Activated T-cell treated with anti-CD3 and anti-CD28 coated beads, Interleukin-2, amount 50 U/mL, for 1 hour (primary cell): Measurements from ENCODE around the gene KDF1.
"Not testable (repeated sequence)": the region's sequence is repeated elsewhere in the genome, so short reads cannot be mapped to it uniquely, and the experiment has no call there.

Source experiments
- DNase-seq: peaks from one replicate; pipeline ENCODE4 v3.0.0-alpha.2; 2020

The KDF1 gene

GRCh38 chr1:26994020-26994786 is 33.9 kb upstream of the KDF1 start:
- peak; percentile 25 for DNase-seq

- DNase-seq: peak; percentile 75
These were observed 33.2 kb upstream of the KDF1 start, which contains the start of gene TRNP1 for GRCh38 chr1:26993237-26994019. TRNP1 (plus strand) TSS chr1:26993692; CDS start chr1:26993787, 95 bp downstream.

GRCh38 chr1:26991310-26992116 is 31.2 kb upstream of the KDF1 start:
- no peak for DNase-seq

- DNase-seq: not testable (repeated sequence)
These were observed 29.3 kb upstream of the KDF1 start for GRCh38 chr1:26989403-26990109.

GRCh38 chr1:26986658-26987057 is 26.4 kb upstream of the KDF1 start:
- DNase-seq: no peak

GRCh38 chr1:26984291-26984690 is 24.0 kb upstream of the KDF1 start:
- DNase-seq: no peak

GRCh38 chr1:26983863-26984262 is 23.6 kb upstream of the KDF1 start:
- no peak for DNase-seq

GRCh38 chr1:26981146-26981846 is 21.0 kb upstream of the KDF1 start:
- no peak for DNase-seq

GRCh38 chr1:26978901-26979300 is 18.6 kb upstream of the KDF1 start:
- DNase-seq: no peak

- no peak for DNase-seq
These were observed 16.6 kb upstream of the KDF1 start for GRCh38 chr1:26976621-26977510.

- no peak for DNase-seq
These were observed 12.6 kb upstream of the KDF1 start for GRCh38 chr1:26972821-26973220.

GRCh38 chr1:26972390-26972789 is 12.1 kb upstream of the KDF1 start:
- no peak for DNase-seq

GRCh38 chr1:26971590-26971989 is 11.3 kb upstream of the KDF1 start:
- no peak for DNase-seq

- no peak for DNase-seq
These were observed 10.5 kb upstream of the KDF1 start for GRCh38 chr1:26970810-26971209.

- DNase-seq: no peak
These were observed 5.4 kb upstream of the KDF1 start for GRCh38 chr1:26965628-26966027.

- DNase-seq: no peak
These were observed 4.9 kb upstream of the KDF1 start for GRCh38 chr1:26965213-26965612.

- DNase-seq: no peak
These were observed 1.6 kb upstream of the KDF1 start for GRCh38 chr1:26961826-26962225.

GRCh38 chr1:26960625-26960966 is 328 bp upstream of the KDF1 start:
- DNase-seq: no peak

GRCh38 chr1:26959270-26959669 is 998 bp downstream of the KDF1 start:
- DNase-seq: no peak

- no peak for DNase-seq
These were observed 3.0 kb downstream of the KDF1 start for GRCh38 chr1:26957306-26957705.

GRCh38 chr1:26956321-26956720 is 3.9 kb downstream of the KDF1 start:
- no peak for DNase-seq
